ENCODE data around the gene RTKN2.

RTKN2 gene

GRCh38 chr10:62261666-62262065 is 7.0 kb downstream of the RTKN2 start:
- H3K4me3 ChIP-seq (replicated peaks; ENCODE audit: low read depth, low read length): no peak overlapping the region
- TF ChIP-seq CTCF (IDR thresholded peaks at IDR 0.05; ENCODE audit: low read length, missing control alignments): no peak
- no peak for DNase-seq (ENCODE audit: low read depth)

GRCh38 chr10:62259998-62260397 is 8.6 kb downstream of the RTKN2 start:
- TF ChIP-seq CTCF (IDR thresholded peaks at IDR 0.05; ENCODE audit: low read length, missing control alignments): no peak
- H3K4me3 ChIP-seq (replicated peaks; ENCODE audit: low read depth, low read length): no peak overlapping the region
- no peak for DNase-seq (ENCODE audit: low read depth)

GRCh38 chr10:62259456-62259855 is 9.2 kb downstream of the RTKN2 start:
- TF ChIP-seq CTCF (IDR thresholded peaks at IDR 0.05; ENCODE audit: low read length, missing control alignments): no peak
- H3K4me3 ChIP-seq (replicated peaks; ENCODE audit: low read depth, low read length): no peak overlapping the region
- no peak for DNase-seq (ENCODE audit: low read depth)

GRCh38 chr10:62258926-62259325 is 9.7 kb downstream of the RTKN2 start:
- H3K4me3 ChIP-seq (replicated peaks; ENCODE audit: low read depth, low read length): no peak overlapping the region
- no peak for TF ChIP-seq CTCF (IDR thresholded peaks at IDR 0.05; ENCODE audit: low read length, missing control alignments)
- DNase-seq (ENCODE audit: low read depth): no peak

- TF ChIP-seq CTCF (IDR thresholded peaks at IDR 0.05; ENCODE audit: low read length, missing control alignments): no peak
- DNase-seq (ENCODE audit: low read depth): no peak
These were observed 14.9 kb downstream of the RTKN2 start for GRCh38 chr10:62253704-62254103.

GRCh38 chr10:62252051-62252450 is 16.6 kb downstream of the RTKN2 start:
- H3K4me3 ChIP-seq (replicated peaks; ENCODE audit: low read depth, low read length): no peak overlapping the region
- no peak for TF ChIP-seq CTCF (IDR thresholded peaks at IDR 0.05; ENCODE audit: low read length, missing control alignments)
- DNase-seq (ENCODE audit: low read depth): no peak

More at GRCh38 chr10:62253704-62254103, 14.9 kb downstream of the RTKN2 start:
- H3K4me3 ChIP-seq (replicated peaks; ENCODE audit: low read depth, low read length): no peak overlapping the region

GRCh38 chr10:62250594-62251198 is 17.9 kb downstream of the RTKN2 start:
- no peak for TF ChIP-seq CTCF (IDR thresholded peaks at IDR 0.05; ENCODE audit: low read length, missing control alignments)
- DNase-seq (ENCODE audit: low read depth): peak; percentile 37
- no peak overlapping the region for H3K4me3 ChIP-seq (replicated peaks; ENCODE audit: low read depth, low read length)
